DOHH2 (cell line): ENCODE results near the gene SIX2.

ENCODE experiments used
- EZH2phosphoT487 ChIP-seq: fragments of 200-600 bp; sonication (generic); IDR thresholded peaks from 2 replicates; pipeline ENCODE4 v1.6.1; 2017; ENCODE audit warnings: borderline replicate concordance, mild to moderate bottlenecking, antibody characterized with exemption, low read length, moderate library complexity, mixed read lengths
- TF ChIP-seq, protein P1 (sequence below): fragments of 200-600 bp; sonication (generic); IDR thresholded peaks from one replicate; pipeline ENCODE4 v1.5.1; 2014; ENCODE audit warnings: antibody characterized with exemption, mild to moderate bottlenecking, low read depth, low read length; ENCODE audit not compliant: poor library complexity, severe bottlenecking

DNA sequence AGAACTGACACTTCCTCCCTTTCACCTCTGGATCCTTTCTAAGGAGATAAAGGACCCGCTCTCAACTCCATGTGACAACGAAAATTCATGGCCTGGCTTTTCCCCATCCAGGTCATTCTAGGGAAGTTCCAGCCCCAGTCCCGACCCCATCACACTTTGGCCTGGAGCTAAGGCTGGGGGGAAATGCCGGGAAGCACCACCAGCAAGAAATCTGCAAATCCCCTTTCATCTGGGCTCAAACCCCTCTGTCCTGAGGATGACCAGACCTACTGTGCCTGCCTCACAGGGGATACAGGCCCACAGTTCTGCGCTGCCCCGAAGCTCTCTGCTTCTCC is 1.3 kb downstream of the SIX2 start:
- no peak for TF ChIP-seq EZH2phosphoT487
- TF ChIP-seq, protein P1, sequence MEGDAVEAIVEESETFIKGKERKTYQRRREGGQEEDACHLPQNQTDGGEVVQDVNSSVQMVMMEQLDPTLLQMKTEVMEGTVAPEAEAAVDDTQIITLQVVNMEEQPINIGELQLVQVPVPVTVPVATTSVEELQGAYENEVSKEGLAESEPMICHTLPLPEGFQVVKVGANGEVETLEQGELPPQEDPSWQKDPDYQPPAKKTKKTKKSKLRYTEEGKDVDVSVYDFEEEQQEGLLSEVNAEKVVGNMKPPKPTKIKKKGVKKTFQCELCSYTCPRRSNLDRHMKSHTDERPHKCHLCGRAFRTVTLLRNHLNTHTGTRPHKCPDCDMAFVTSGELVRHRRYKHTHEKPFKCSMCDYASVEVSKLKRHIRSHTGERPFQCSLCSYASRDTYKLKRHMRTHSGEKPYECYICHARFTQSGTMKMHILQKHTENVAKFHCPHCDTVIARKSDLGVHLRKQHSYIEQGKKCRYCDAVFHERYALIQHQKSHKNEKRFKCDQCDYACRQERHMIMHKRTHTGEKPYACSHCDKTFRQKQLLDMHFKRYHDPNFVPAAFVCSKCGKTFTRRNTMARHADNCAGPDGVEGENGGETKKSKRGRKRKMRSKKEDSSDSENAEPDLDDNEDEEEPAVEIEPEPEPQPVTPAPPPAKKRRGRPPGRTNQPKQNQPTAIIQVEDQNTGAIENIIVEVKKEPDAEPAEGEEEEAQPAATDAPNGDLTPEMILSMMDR = no peak
